ENCODE measurements around the gene ZNF518A. TPM values are rescaled to one million over a fixed set of nuclear protein-coding genes. Genes with fewer than 3 reads are reported as not detected.

Gene ZNF518A
- total and polyA plus RNA-seq, 9 of the 15 experiments (the other 6 are each of a cell fraction or from before 2014, with no cell fraction given) = 6.3 to 30.0 (median 17.4) TPM

DNA sequence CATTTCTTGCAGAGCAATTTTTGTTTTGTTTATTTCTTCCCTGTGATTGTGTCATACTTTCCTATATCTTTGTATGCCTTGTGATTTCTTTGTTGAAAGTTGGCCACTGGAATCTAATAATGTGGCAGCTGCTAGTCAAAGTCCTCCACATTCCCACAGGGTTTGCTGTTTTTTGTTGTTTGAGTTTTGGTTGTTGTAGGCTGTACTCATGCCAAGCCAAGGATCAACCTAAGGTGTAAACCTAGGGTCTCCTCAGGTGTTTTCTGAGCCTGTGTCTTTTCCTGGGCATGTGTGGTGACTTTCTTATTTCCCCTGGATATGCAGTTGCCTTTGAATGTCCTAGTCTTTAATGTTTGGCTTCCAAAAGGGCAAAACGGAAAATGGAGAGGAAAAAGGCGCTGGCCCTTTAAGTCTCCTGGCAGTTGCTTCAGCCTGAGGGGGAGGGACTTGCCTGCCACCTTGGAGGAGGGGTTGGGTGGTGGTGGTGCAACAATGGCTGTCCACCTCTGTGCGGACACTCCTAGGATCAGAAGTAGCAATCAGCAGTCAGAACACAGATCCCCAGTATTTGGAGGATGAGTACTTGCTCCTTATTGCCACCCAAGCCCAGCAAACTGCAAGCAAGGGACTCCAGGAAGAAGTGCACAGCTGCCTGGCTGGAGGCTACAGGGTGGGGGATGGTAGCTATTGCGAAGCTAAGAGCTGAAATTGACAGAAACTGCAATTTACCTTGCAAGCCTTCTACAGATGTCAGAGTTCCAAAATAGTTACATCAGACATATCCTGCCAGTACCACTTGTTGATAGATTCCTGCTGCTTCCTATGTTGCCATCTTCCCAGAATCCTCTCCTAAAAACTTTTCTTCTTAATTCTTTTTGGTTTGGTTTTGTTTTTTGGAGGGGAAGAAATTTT lies 5.6 kb upstream of the ZNF518A start (continued):
- TF ChIP-seq POU5F1 (IDR thresholded peaks at IDR 0.05; ENCODE audit: borderline replicate concordance, low read depth, low read length, partially characterized antibody) = no peak
- peak; percentile 89 for TF ChIP-seq ZNF589 (CRISPR knock-in tag; IDR thresholded peaks at IDR 0.05; ENCODE audit: low read depth)
- no peak for TF ChIP-seq SMARCC2 (IDR thresholded peaks at IDR 0.05; ENCODE audit: low read depth)
- TF ChIP-seq, protein P1, sequence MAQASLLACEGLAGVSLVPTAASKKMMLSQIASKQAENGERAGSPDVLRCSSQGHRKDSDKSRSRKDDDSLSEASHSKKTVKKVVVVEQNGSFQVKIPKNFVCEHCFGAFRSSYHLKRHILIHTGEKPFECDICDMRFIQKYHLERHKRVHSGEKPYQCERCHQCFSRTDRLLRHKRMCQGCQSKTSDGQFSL (CRISPR knock-in tag; IDR thresholded peaks at IDR 0.05) = no peak
- TF ChIP-seq, protein P1 (tag; IDR thresholded peaks at IDR 0.05) = 0 out of 4 replicates have a peak, but pooled peaks of 1 of the 2 experiments have one; percentile 22
- no peak for TF ChIP-seq ZNF780A (CRISPR knock-in tag; IDR thresholded peaks at IDR 0.05)
- TF ChIP-seq NFIC (IDR thresholded peaks at IDR 0.05) = peak; percentile 40; the same call in 1 of the 2 replicates
- no peak for TF ChIP-seq ZNF133 (CRISPR knock-in tag; IDR thresholded peaks at IDR 0.05)
- TF ChIP-seq GABPB1 (CRISPR knock-in tag; IDR thresholded peaks at IDR 0.05) = peak; percentile 40; the same call in 1 of the 2 replicates
- TF ChIP-seq U2AF2 (optimal IDR thresholded peaks at IDR 0.05; ENCODE audit: low read depth, low read length) = no peak
- no peak for TF ChIP-seq EHMT2 (IDR thresholded peaks at IDR 0.05)
- TF ChIP-seq NBN (IDR thresholded peaks at IDR 0.05; ENCODE audit: low read depth) = 0 out of 2 replicates have a peak, but pooled peaks have one; percentile 53
- TF ChIP-seq RBFOX2 (IDR thresholded peaks at IDR 0.05; ENCODE audit: low read depth, low read length) = peak; percentile 71
- TF ChIP-seq, protein P2, sequence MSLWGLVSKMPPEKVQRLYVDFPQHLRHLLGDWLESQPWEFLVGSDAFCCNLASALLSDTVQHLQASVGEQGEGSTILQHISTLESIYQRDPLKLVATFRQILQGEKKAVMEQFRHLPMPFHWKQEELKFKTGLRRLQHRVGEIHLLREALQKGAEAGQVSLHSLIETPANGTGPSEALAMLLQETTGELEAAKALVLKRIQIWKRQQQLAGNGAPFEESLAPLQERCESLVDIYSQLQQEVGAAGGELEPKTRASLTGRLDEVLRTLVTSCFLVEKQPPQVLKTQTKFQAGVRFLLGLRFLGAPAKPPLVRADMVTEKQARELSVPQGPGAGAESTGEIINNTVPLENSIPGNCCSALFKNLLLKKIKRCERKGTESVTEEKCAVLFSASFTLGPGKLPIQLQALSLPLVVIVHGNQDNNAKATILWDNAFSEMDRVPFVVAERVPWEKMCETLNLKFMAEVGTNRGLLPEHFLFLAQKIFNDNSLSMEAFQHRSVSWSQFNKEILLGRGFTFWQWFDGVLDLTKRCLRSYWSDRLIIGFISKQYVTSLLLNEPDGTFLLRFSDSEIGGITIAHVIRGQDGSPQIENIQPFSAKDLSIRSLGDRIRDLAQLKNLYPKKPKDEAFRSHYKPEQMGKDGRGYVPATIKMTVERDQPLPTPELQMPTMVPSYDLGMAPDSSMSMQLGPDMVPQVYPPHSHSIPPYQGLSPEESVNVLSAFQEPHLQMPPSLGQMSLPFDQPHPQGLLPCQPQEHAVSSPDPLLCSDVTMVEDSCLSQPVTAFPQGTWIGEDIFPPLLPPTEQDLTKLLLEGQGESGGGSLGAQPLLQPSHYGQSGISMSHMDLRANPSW (CRISPR knock-in tag; IDR thresholded peaks at IDR 0.05) = no peak
